Effector CD8-positive, alpha-beta T cell (primary cell): ENCODE data around the gene PLXNA2.

ENCODE experiments used
- DNase-seq: peaks from one replicate; lab custom pipeline; 2025; lab: John Stamatoyannopoulos, UW

The PLXNA2 gene

GRCh38 chr1:208222376-208223126 lies 21.6 kb downstream of the PLXNA2 start:
- DNase-seq: no peak

GRCh38 chr1:208221291-208221622 lies 22.9 kb downstream of the PLXNA2 start:
- DNase-seq: no peak

GRCh38 chr1:208219659-208220282 lies 24.4 kb downstream of the PLXNA2 start:
- DNase-seq: no peak

GRCh38 chr1:208219098-208219658 lies 25.0 kb downstream of the PLXNA2 start:
- no peak for DNase-seq

- DNase-seq: no peak
These were observed 25.7 kb downstream of the PLXNA2 start for GRCh38 chr1:208218237-208219097.

GRCh38 chr1:208217781-208218180 lies 26.4 kb downstream of the PLXNA2 start:
- DNase-seq: no peak

GRCh38 chr1:208216806-208217205 lies 27.4 kb downstream of the PLXNA2 start:
- DNase-seq: no peak

GRCh38 chr1:208216062-208216461 lies 28.1 kb downstream of the PLXNA2 start:
- no peak for DNase-seq

GRCh38 chr1:208215393-208215792 lies 28.8 kb downstream of the PLXNA2 start:
- no peak for DNase-seq

- no peak for DNase-seq
These were observed 30.4 kb downstream of the PLXNA2 start for GRCh38 chr1:208213786-208214185.

GRCh38 chr1:208212893-208213292 lies 31.3 kb downstream of the PLXNA2 start:
- no peak for DNase-seq

- no peak for DNase-seq
These were observed 32.0 kb downstream of the PLXNA2 start for GRCh38 chr1:208211921-208212843.

GRCh38 chr1:208209896-208210589 lies 34.1 kb downstream of the PLXNA2 start:
- DNase-seq: no peak

- no peak for DNase-seq
These were observed 34.9 kb downstream of the PLXNA2 start for GRCh38 chr1:208209286-208209685.

- no peak for DNase-seq
These were observed 36.1 kb downstream of the PLXNA2 start for GRCh38 chr1:208208132-208208487.

GRCh38 chr1:208207388-208208131 lies 36.6 kb downstream of the PLXNA2 start:
- no peak for DNase-seq

GRCh38 chr1:208206092-208206698 lies 38.0 kb downstream of the PLXNA2 start:
- DNase-seq: no peak

GRCh38 chr1:208205216-208206013 lies 38.8 kb downstream of the PLXNA2 start:
- no peak for DNase-seq

GRCh38 chr1:208204779-208205178 lies 39.4 kb downstream of the PLXNA2 start:
- no peak for DNase-seq
